NK-92 treated with Interleukin-12 subunit alpha and Interleukin-12 subunit beta, amount 100 ng/mL, for 24 hours (cell line): ENCODE data around the gene SAP130.

Experiments used
- DNase-seq: peaks from one replicate; lab custom pipeline; 2025; lab: John Stamatoyannopoulos, UW

SAP130 gene

GRCh38 chr2:127893494-127893893 lies 134.4 kb downstream of the SAP130 start:
- DNase-seq = no peak

DNA sequence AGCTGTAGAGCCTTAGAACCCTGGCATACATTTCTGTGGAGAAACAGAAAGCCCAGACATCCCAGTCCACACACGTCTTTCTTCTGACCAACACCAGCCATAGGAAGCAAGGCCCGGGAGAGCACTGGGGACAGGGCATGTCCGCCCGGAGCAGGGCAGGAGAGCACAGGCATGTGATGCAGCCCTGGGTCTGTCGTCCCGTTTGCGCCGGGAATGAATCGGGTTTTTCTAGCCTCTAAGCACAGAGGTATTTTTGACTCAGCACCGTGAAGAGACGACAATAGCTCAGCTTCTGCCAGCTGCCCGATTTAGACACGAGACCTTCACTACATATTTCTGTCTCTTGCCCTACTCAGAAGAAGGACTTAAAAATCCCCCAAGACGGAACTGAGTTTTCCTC lies 134.8 kb downstream of the SAP130 start:
- no peak for DNase-seq

GRCh38 chr2:127891811-127892210 lies 136.0 kb downstream of the SAP130 start:
- DNase-seq = no peak
